ENCODE data around the gene COG8.

- TF ChIP-seq POLR2AphosphoS5 (IDR thresholded peaks at IDR 0.05; ENCODE audit: insufficient read depth in 1 of 2, low read depth in 1 of 2) (no peak), CTCF (IDR thresholded peaks at IDR 0.05) (no peak), POLR2A (IDR thresholded peaks at IDR 0.05) (no peak)
These were observed 18.3 kb downstream of the COG8 start for GRCh38 chr16:69321080-69321479.

All from vagina (tissue), 2 donors.